GM12865 (cell line): ENCODE results near the gene IQCF2.
"Not testable (repeated sequence)": the region's sequence is repeated elsewhere in the genome, so short reads cannot be mapped to it uniquely, and the experiment has no call there.

Experiments used
- DNase-seq: peaks from one replicate; pipeline ENCODE4 v3.0.0; 2010; ENCODE audit warnings: low read depth
- H3K4me3 ChIP-seq: 2 replicates; pipeline ENCODE4 v1.5.1; 2011; ENCODE audit warnings: mild to moderate bottlenecking, low read depth, low read length, control low read depth
- CTCF ChIP-seq: IDR thresholded peaks from 2 replicates; pipeline ENCODE4 v1.5.1; 2011; ENCODE audit warnings: low read length, control low read depth, low read depth, inconsistent platforms; ENCODE audit not compliant: insufficient read depth; ENCODE audit errors: missing control alignments

The IQCF2 gene

GRCh38 chr3:51862886-51863285 is 1.5 kb downstream of the IQCF2 start:
- no peak overlapping the region for H3K4me3 ChIP-seq
- no peak for DNase-seq
- no peak for TF ChIP-seq CTCF

- not testable (repeated sequence) for DNase-seq, H3K4me3 ChIP-seq
Observed at GRCh38 chr3:51868896-51869295, 7.5 kb downstream of the IQCF2 start.

- TF ChIP-seq CTCF: no peak
- H3K4me3 ChIP-seq: no peak overlapping the region
- no peak for DNase-seq
Observed at GRCh38 chr3:51869304-51869703, 7.9 kb downstream of the IQCF2 start.

GRCh38 chr3:51873253-51873766 is 11.9 kb downstream of the IQCF2 start:
- H3K4me3 ChIP-seq: no peak overlapping the region
- TF ChIP-seq CTCF: no peak
- no peak for DNase-seq

- DNase-seq: no peak
- no peak overlapping the region for H3K4me3 ChIP-seq
- TF ChIP-seq CTCF: no peak
Observed at GRCh38 chr3:51873876-51874275, 12.5 kb downstream of the IQCF2 start.

- no peak overlapping the region for H3K4me3 ChIP-seq
- no peak for TF ChIP-seq CTCF
- no peak for DNase-seq
Observed at GRCh38 chr3:51874411-51874810, 13.0 kb downstream of the IQCF2 start.

GRCh38 chr3:51874889-51875288 is 13.5 kb downstream of the IQCF2 start:
- TF ChIP-seq CTCF: no peak
- no peak overlapping the region for H3K4me3 ChIP-seq
- no peak for DNase-seq

- no peak for TF ChIP-seq CTCF
- no peak for DNase-seq
- H3K4me3 ChIP-seq: no peak within 1 kb of the TSS
Observed at GRCh38 chr3:51875501-51875900, 14.1 kb downstream of the IQCF2 start, which contains the start of gene IQCF5. Gene IQCF5 (minus strand): TSS chr3:51875601. CDS start chr3:51875531, 70 bp downstream.
